ENCODE measurements around the gene KRTAP13-2.

DNA sequence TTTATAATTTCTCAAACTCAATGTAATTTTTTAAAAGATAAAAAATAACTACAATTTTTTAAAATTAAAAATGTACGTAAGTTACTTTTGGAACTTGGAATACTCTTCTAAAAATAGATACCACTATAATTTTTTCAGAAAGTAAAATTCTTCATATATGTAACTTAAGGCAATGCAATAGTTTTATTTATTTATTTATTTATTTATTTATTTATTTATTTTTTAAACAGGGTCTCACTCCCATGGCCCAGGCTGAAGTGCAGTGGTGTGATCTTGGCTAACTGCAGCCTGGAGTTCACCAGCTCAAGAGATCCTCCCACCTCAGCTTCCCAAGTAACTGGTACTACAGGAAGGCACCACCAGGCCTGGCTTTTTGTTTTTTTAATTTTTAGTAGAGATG, 20.5 kb downstream of the KRTAP13-2 start:
- TF ChIP-seq SMC3 (IDR thresholded peaks at IDR 0.05; ENCODE audit: low read depth, low read length) (no peak), CEBPB (IDR thresholded peaks at IDR 0.05; ENCODE audit: low read depth, low read length) (no peak)
- TF ChIP-seq, protein P1, sequence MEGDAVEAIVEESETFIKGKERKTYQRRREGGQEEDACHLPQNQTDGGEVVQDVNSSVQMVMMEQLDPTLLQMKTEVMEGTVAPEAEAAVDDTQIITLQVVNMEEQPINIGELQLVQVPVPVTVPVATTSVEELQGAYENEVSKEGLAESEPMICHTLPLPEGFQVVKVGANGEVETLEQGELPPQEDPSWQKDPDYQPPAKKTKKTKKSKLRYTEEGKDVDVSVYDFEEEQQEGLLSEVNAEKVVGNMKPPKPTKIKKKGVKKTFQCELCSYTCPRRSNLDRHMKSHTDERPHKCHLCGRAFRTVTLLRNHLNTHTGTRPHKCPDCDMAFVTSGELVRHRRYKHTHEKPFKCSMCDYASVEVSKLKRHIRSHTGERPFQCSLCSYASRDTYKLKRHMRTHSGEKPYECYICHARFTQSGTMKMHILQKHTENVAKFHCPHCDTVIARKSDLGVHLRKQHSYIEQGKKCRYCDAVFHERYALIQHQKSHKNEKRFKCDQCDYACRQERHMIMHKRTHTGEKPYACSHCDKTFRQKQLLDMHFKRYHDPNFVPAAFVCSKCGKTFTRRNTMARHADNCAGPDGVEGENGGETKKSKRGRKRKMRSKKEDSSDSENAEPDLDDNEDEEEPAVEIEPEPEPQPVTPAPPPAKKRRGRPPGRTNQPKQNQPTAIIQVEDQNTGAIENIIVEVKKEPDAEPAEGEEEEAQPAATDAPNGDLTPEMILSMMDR (conservative IDR thresholded peaks at IDR 0.05; ENCODE audit: low read depth, low read length): no peak

Measured in IMR-90 (cell line).